ENCODE results near the gene CPSF4L. TPM values are rescaled to one million over a fixed set of nuclear protein-coding genes. Genes with fewer than 3 reads are reported as not detected.

CPSF4L gene
- total and polyA plus RNA-seq, 2 of the 13 experiments (the other 11 are each of a cell fraction or from before 2014, with no cell fraction given): 0.73 to 1.6 TPM

DNA sequence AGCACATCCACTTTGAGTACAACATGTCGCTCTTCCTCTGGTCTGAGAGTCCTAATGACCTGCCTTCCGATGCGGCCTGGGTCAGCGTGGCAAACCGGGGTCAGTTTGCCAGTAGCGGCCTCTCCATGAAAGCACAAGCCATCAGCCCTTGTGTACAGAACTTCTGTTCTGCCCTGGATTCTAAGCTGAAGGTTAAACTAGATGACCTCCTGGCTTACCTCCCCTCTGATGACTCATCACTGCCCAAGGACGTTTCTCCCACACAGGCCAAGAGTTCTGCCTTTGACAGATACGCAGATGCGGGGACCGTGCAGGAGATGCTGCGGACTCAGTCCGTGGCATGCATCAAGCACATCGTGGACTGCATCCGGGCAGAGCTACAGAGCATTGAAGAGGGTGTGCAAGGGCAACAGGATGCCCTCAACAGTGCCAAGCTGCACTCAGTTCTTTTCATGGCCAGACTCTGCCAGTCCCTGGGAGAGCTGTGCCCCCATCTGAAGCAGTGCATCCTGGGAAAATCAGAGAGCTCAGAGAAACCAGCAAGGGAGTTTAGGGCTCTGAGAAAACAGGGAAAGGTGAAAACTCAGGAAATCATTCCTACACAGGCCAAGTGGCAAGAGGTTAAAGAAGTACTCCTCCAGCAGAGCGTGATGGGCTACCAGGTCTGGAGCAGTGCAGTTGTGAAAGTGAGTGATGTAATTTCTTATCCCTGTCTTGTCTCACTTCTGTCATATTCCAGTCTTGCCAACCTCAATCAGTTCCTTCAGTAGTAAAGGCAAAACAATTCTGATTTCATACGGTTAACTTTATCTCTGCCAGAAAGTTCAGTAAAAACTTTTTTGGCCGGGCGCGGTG, 60.2 kb downstream of the CPSF4L start (continued):
- peak; percentile 53 for TF ChIP-seq MNT (IDR thresholded peaks at IDR 0.05)
- no peak for TF ChIP-seq PCBP2 (optimal IDR thresholded peaks at IDR 0.05; ENCODE audit: low read depth, low read length, poor library complexity, severe bottlenecking)
- TF ChIP-seq AGO1 (IDR thresholded peaks at IDR 0.05; ENCODE audit: low read depth, low read length, poor library complexity, severe bottlenecking): no peak
- peak; percentile 99 for TF ChIP-seq NR2F6 (IDR thresholded peaks at IDR 0.05)
- peak; percentile 100 for TF ChIP-seq NR2F6 (CRISPR knock-in tag; IDR thresholded peaks at IDR 0.05)
- TF ChIP-seq MYNN (CRISPR knock-in tag; IDR thresholded peaks at IDR 0.05; ENCODE audit: low read depth): peak; percentile 72; the same call in 1 of the 2 replicates
- no peak; the same call in 1 of the 2 replicates for TF ChIP-seq TSC22D2 (CRISPR knock-in tag; IDR thresholded peaks at IDR 0.05; ENCODE audit: borderline replicate concordance)
- peak; percentile 99 for TF ChIP-seq SALL1 (CRISPR knock-in tag; IDR thresholded peaks at IDR 0.05)
- peak; percentile 87 for TF ChIP-seq BORCS8-MEF2B (CRISPR knock-in tag; IDR thresholded peaks at IDR 0.05)
- TF ChIP-seq ZNF709 (CRISPR knock-in tag; IDR thresholded peaks at IDR 0.05): 0 out of 2 replicates have a peak, but pooled peaks have one; percentile 10
- TF ChIP-seq, protein P1, sequence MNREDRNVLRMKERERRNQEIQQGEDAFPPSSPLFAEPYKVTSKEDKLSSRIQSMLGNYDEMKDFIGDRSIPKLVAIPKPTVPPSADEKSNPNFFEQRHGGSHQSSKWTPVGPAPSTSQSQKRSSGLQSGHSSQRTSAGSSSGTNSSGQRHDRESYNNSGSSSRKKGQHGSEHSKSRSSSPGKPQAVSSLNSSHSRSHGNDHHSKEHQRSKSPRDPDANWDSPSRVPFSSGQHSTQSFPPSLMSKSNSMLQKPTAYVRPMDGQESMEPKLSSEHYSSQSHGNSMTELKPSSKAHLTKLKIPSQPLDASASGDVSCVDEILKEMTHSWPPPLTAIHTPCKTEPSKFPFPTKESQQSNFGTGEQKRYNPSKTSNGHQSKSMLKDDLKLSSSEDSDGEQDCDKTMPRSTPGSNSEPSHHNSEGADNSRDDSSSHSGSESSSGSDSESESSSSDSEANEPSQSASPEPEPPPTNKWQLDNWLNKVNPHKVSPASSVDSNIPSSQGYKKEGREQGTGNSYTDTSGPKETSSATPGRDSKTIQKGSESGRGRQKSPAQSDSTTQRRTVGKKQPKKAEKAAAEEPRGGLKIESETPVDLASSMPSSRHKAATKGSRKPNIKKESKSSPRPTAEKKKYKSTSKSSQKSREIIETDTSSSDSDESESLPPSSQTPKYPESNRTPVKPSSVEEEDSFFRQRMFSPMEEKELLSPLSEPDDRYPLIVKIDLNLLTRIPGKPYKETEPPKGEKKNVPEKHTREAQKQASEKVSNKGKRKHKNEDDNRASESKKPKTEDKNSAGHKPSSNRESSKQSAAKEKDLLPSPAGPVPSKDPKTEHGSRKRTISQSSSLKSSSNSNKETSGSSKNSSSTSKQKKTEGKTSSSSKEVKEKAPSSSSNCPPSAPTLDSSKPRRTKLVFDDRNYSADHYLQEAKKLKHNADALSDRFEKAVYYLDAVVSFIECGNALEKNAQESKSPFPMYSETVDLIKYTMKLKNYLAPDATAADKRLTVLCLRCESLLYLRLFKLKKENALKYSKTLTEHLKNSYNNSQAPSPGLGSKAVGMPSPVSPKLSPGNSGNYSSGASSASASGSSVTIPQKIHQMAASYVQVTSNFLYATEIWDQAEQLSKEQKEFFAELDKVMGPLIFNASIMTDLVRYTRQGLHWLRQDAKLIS (CRISPR knock-in tag; IDR thresholded peaks at IDR 0.05): no peak; the same call in 1 of the 2 replicates
- TF ChIP-seq MAFK (conservative IDR thresholded peaks at IDR 0.05 in 1 of 2, IDR thresholded peaks at IDR 0.05 in 1 of 2; ENCODE audit: low read length in 2 of 2): peak; percentile 53 to 79
- 0 out of 2 replicates have a peak, but pooled peaks have one; percentile 13 for TF ChIP-seq ATF7 (IDR thresholded peaks at IDR 0.05)
- peak; percentile 91 for TF ChIP-seq ATF7 (CRISPR knock-in tag; IDR thresholded peaks at IDR 0.05)
- 0 out of 2 replicates have a peak, but pooled peaks have one; percentile 26 for TF ChIP-seq SIN3A (IDR thresholded peaks at IDR 0.05; ENCODE audit: borderline replicate concordance, low read depth, low read length)
- TF ChIP-seq ZNF672 (CRISPR knock-in tag; IDR thresholded peaks at IDR 0.05): no peak
- peak; percentile 77 for TF ChIP-seq HNRNPL (IDR thresholded peaks at IDR 0.05; ENCODE audit: low read depth, low read length)
- TF ChIP-seq HDAC1 (CRISPR knock-in tag; IDR thresholded peaks at IDR 0.05): peak; percentile 97; the same call in 1 of the 2 replicates
- peak; percentile 90; the same call in 1 of the 2 replicates for TF ChIP-seq KDM3A (CRISPR knock-in tag; IDR thresholded peaks at IDR 0.05; ENCODE audit: low read depth)
- peak; percentile 54; the same call in 1 of the 2 replicates for TF ChIP-seq ELF1 (CRISPR knock-in tag; IDR thresholded peaks at IDR 0.05)
- 0 out of 2 replicates have a peak, but pooled peaks have one; percentile 59 for TF ChIP-seq ZNF451 (CRISPR knock-in tag; IDR thresholded peaks at IDR 0.05)
- TF ChIP-seq, protein P2, sequence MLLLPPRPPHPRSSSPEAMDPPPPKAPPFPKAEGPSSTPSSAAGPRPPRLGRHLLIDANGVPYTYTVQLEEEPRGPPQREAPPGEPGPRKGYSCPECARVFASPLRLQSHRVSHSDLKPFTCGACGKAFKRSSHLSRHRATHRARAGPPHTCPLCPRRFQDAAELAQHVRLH (CRISPR knock-in tag; IDR thresholded peaks at IDR 0.05; ENCODE audit: borderline replicate concordance, low read depth): peak; percentile 73; the same call in 1 of the 2 replicates
- TF ChIP-seq ZFYVE20 (CRISPR knock-in tag; IDR thresholded peaks at IDR 0.05; ENCODE audit: borderline replicate concordance, low read depth): no peak
- TF ChIP-seq KAT7 (CRISPR knock-in tag; IDR thresholded peaks at IDR 0.05; ENCODE audit: borderline replicate concordance): peak; percentile 12; the same call in 1 of the 2 replicates
- peak; percentile 98 for TF ChIP-seq ZSCAN29 (CRISPR knock-in tag; conservative IDR thresholded peaks at IDR 0.05)

Data from HepG2 (cell line).